Colonic mucosa (tissue), 4 donors: ENCODE data around the gene RCVRN. TPM values are rescaled to one million over a fixed set of nuclear protein-coding genes. Genes with fewer than 3 reads are reported as not detected.

ENCODE experiments used
- DNase-seq: peaks from one replicate; pipeline ENCODE4 v3.0.0-alpha.2; 2020
- H3K27ac ChIP-seq: fragments of 200-600 bp; one replicate; pipeline ENCODE4 v1.8.0; 2021
- H3K27me3 ChIP-seq: fragments of 200-600 bp; one replicate; pipeline ENCODE4 v1.8.0; 2021
- H3K36me3 ChIP-seq: fragments of 200-600 bp; one replicate; pipeline ENCODE4 v1.8.0; 2021
- H3K4me1 ChIP-seq: fragments of 200-600 bp; one replicate; pipeline ENCODE4 v1.8.0; 2021; ENCODE audit warnings: mild to moderate bottlenecking
- H3K4me3 ChIP-seq: fragments of 200-600 bp; one replicate; pipeline ENCODE4 v1.8.0; 2021
- H3K9ac ChIP-seq, 2 donors: one replicate each; pipeline ENCODE4 v1.7.0; 2013; ENCODE audit warnings: control low read depth in 2 of 2, low read depth in 2 of 2, low read length in 2 of 2
- H3K9me3 ChIP-seq: fragments of 200-600 bp; one replicate; pipeline ENCODE4 v1.8.0; 2021
- intact Hi-C: fragments of 100-400 bp; cut with DNase I; formaldehyde crosslinking; loops from one replicate; pipeline ENCODE4 v1.14.1; 2022
- total RNA-seq, 2 donors: library from RNA; stranded (reverse); fragmentation: NEBNext Ultra II Directional in 1 of 2; extraction: Animal tissue kit (Norgen Biotek cat#: 25700) in 1 of 2; gene quantifications; one replicate each; pipeline ENCODE4 v1.2.1, GENCODE V29; 2021
- TF ChIP-seq, protein P1 (sequence below): fragments of 200-600 bp; IDR thresholded peaks from one replicate; pipeline ENCODE4 v1.8.0; 2022; ENCODE audit warnings: antibody characterized with exemption, mild to moderate bottlenecking
- donor health status: healthy.
- donor health status: DM: no; HTN: no; CAD: no.
- donor health status: DM: no; HTN: no; CAD: no.

The RCVRN gene
- total RNA-seq, 2 donors from 2014 or later = not detected

DNA sequence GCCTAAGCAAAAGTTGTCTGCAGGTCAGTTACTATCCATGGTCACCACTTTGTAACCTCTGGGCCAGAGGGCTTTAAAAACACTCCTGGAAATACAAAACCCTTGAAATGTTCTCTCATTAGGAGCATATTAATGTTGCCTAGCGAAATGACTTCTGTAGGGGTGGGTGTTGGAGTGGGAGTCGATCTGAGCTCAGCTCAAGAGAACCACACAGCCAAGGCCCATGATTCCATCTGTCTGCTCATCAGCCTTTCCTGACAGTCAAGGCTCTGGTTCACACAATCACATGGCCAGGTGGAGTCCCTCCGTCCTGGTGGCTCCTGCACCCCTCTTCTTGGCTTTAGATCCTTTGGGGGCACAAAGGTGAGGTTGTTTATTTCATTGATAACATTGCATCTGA, 26.7 kb downstream of the RCVRN start:
- Histone ChIP-seq H3K4me3 (no peak overlapping the region), H3K27me3 (no peaks in the 10 kb centered on the region)
- no peak for DNase-seq

DNA sequence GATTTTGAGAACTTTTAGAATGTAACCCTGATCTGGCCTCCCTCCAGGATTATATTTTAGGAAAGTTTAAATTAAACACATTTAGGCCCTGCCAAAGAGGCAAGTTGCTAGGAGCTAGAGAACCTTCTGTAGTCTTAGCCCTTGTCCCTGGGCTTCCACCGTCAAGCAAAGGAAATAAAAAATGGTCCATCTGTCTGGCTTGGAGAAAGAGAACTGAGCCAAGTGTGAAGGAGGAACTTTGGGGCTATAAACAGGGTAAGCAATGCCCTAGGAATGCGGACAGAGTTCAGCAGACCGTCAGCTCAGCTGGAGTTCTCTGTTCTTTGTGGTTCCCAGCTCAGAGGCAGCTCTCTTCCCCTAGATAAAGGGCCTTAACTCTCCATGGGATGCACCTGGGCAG, 29.6 kb downstream of the RCVRN start:
- Histone ChIP-seq H3K27me3 (no peaks in the 10 kb centered on the region), H3K4me3 (no peak overlapping the region), H3K36me3 (no peaks in the 10 kb centered on the region), H3K9ac (no peak overlapping the region), H3K9me3 (no peaks in the 10 kb centered on the region), H3K4me1 (no peaks in the 10 kb centered on the region), H3K27ac (no peak overlapping the region)
- TF ChIP-seq, protein P1, sequence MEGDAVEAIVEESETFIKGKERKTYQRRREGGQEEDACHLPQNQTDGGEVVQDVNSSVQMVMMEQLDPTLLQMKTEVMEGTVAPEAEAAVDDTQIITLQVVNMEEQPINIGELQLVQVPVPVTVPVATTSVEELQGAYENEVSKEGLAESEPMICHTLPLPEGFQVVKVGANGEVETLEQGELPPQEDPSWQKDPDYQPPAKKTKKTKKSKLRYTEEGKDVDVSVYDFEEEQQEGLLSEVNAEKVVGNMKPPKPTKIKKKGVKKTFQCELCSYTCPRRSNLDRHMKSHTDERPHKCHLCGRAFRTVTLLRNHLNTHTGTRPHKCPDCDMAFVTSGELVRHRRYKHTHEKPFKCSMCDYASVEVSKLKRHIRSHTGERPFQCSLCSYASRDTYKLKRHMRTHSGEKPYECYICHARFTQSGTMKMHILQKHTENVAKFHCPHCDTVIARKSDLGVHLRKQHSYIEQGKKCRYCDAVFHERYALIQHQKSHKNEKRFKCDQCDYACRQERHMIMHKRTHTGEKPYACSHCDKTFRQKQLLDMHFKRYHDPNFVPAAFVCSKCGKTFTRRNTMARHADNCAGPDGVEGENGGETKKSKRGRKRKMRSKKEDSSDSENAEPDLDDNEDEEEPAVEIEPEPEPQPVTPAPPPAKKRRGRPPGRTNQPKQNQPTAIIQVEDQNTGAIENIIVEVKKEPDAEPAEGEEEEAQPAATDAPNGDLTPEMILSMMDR = no peak
- intact Hi-C loops = no loop called here
- no peak for DNase-seq

More for the DNA sequence above, 26.7 kb downstream of the RCVRN start:
- H3K36me3 ChIP-seq = no peaks in the 10 kb centered on the region
- no peak overlapping the region for H3K27ac ChIP-seq
- H3K9ac ChIP-seq = no peak overlapping the region
- no peaks in the 10 kb centered on the region for H3K4me1 ChIP-seq
- TF ChIP-seq, protein P1 = no peak
- H3K9me3 ChIP-seq = peaks cover 2% of the 10 kb centered on the region
- intact Hi-C loops = no loop called here

DNA sequence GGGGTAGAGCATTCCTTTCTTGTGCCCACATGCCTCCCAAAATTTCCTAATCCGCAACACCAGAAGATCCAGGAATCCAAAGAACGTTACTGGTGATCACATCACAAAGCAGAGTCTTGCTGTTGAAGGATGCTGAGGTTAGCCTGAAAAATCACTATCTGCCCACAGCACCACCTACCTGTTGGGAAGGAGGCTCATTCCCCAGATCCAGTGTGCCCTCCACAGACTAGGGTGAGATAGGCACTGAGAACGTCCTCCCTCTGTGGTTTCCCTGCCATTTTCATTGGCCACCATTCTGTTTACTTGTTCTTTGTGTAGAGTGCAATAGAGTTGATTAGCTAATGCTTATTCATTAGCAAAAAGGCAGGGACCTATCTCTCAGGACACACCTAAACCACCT, 30.3 kb downstream of the RCVRN start:
- Histone ChIP-seq H3K36me3 (no peaks in the 10 kb centered on the region), H3K4me3 (no peak overlapping the region), H3K27me3 (no peaks in the 10 kb centered on the region), H3K9ac (no peak overlapping the region), H3K27ac (no peak overlapping the region), H3K9me3 (no peaks in the 10 kb centered on the region), H3K4me1 (no peaks in the 10 kb centered on the region)
- DNase-seq = no peak
- intact Hi-C loops = no loop called here
- TF ChIP-seq, protein P1 = no peak

DNA sequence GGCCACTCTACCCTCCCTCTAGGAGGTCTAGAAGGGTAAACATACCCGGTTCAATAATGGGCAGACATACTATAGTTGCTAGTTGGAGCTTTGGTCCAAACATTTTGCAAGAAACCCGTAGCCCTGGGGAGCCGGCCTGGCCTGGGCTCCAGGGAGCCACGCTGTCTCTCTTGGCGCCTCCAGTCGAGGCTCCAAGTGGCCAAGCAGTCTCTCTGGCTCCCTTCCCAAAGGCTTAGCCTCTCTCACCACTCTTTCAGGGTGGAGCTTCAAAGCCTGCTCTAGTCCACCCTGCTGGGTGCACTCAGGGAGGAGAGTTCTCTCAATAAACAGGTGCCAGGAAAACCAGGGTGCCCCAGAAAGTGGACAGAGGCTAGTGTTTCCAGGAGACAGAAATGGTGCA, 32.2 kb downstream of the RCVRN start:
- H3K4me1 ChIP-seq = no peaks in the 10 kb centered on the region
- TF ChIP-seq, protein P1 = no peak
- no peaks in the 10 kb centered on the region for H3K27me3 ChIP-seq
- H3K36me3 ChIP-seq = no peaks in the 10 kb centered on the region
- no peak overlapping the region for H3K27ac ChIP-seq
- intact Hi-C loops = no loop called here
- no peak overlapping the region for H3K4me3 ChIP-seq
- H3K9me3 ChIP-seq = no peaks in the 10 kb centered on the region
- no peak for DNase-seq
- H3K9ac ChIP-seq = no peak overlapping the region

DNA sequence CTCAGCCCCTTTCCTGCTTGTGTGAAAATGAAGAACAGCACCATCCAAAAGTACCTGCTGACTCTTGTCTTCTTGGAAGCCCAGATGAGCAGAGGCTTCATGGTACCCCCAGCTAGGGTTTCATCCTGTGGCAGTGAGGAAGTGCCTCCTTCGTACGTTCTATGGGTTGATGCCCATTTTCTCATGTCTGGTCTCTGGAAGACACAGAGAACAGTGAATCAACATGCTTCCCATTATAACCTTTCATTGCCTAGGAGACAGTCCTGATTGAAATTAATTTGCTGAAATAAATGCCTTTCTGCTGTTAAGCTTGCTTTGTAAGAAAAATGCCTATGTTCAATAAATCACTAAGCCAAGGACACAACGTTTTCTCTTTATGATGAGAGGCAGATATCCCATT, 36.5 kb downstream of the RCVRN start:
- no peak overlapping the region for H3K9ac ChIP-seq
- H3K27ac ChIP-seq = no peak overlapping the region
- DNase-seq = no peak
- intact Hi-C loops = no loop called here
- H3K36me3 ChIP-seq = no peaks in the 10 kb centered on the region
- no peaks in the 10 kb centered on the region for H3K9me3 ChIP-seq
- H3K4me1 ChIP-seq = no peaks in the 10 kb centered on the region
- TF ChIP-seq, protein P1 = no peak
- H3K4me3 ChIP-seq = no peak overlapping the region
- no peaks in the 10 kb centered on the region for H3K27me3 ChIP-seq

DNA sequence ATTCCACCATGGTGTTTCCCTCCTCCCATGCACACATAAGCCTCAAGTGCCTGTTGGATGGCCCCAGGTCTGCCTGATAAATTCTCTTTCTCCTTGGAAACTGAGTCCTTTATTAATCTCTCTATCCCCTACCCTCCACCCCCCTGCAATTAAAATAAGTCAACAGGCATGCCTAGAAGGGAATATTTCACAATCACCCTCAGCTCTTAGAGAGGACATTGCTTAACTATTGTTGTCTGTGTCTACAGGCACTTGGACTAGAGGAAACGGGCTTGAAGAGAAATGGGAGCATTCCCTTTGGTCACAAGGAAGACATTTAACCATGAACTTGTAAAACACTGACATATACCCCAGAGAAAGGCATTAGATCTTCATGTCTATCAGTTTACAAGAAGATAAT, 39.5 kb downstream of the RCVRN start:
- no peak overlapping the region for H3K27ac ChIP-seq
- H3K4me1 ChIP-seq = no peaks in the 10 kb centered on the region
- H3K9ac ChIP-seq = no peak overlapping the region
- no peak for DNase-seq
- no peaks in the 10 kb centered on the region for H3K9me3 ChIP-seq
- no peaks in the 10 kb centered on the region for H3K36me3 ChIP-seq
- intact Hi-C loops = no loop called here
- no peak overlapping the region for H3K4me3 ChIP-seq
- H3K27me3 ChIP-seq = no peaks in the 10 kb centered on the region
- TF ChIP-seq, protein P1 = no peak
